Stomach (tissue), 4 donors: ENCODE measurements around the gene CCT3.

ENCODE experiments used
- CTCF ChIP-seq, 7 experiments: fragments of 450-650 bp in 4 of 7; fragments of 200-600 bp in 3 of 7; sonication (generic) in 3 of 7; IDR thresholded peaks; one replicate each; pipeline ENCODE4 v1.5.1; 2016 to 2019; ENCODE audit warnings: antibody characterized with exemption in 7 of 7, control low read depth in 2 of 7, mild to moderate bottlenecking in 1 of 7
- EP300 ChIP-seq: sonication (generic); formaldehyde crosslinking; IDR thresholded peaks from one replicate; pipeline ENCODE4 v1.6.1; 2017; ENCODE audit warnings: antibody characterized with exemption
- POLR2A ChIP-seq, 4 donors: fragments of 450-650 bp; IDR thresholded peaks; one replicate each; pipeline ENCODE4 v1.6.1; 2016; ENCODE audit warnings: antibody characterized with exemption in 4 of 4, control low read depth in 2 of 4, mild to moderate bottlenecking in 1 of 4, moderate library complexity in 1 of 4
- POLR2AphosphoS5 ChIP-seq, 3 donors: sonication (generic); formaldehyde crosslinking; IDR thresholded peaks; one replicate each; pipeline ENCODE4 v1.6.1; 2016; ENCODE audit warnings: antibody characterized with exemption in 3 of 3

- TF ChIP-seq POLR2A (IDR thresholded peaks at IDR 0.05) (no peak), CTCF (IDR thresholded peaks at IDR 0.05) (no peak), POLR2AphosphoS5 (IDR thresholded peaks at IDR 0.05) (no peak), EP300 (no peak)
Observed at GRCh38 chr1:156376146-156376545, 38.1 kb upstream of the CCT3 start.
